ENCODE measurements around the gene IL17RB. TPM values are rescaled to one million over a fixed set of nuclear protein-coding genes. Genes with fewer than 3 reads are reported as not detected.

Gene IL17RB
- total RNA-seq, 1 donor, result under 0.01 TPM

- Histone ChIP-seq H3K27me3 (ENCODE audit: insufficient read depth, low read length) (no peaks in the 10 kb centered on the region), H3K79me2 (ENCODE audit: insufficient read depth, low read length) (no peaks in the 10 kb centered on the region), H3K27ac (ENCODE audit: low read depth, low read length) (no peak overlapping the region), H3K9me3 (ENCODE audit: low read depth, low read length) (no peaks in the 10 kb centered on the region), H2AFZ (ENCODE audit: low read length) (no peak overlapping the region), H3K4me3 (ENCODE audit: insufficient read depth, low read length) (no peak overlapping the region), H3K4me2 (ENCODE audit: insufficient read depth, low read length) (no peak overlapping the region), H4K20me1 (ENCODE audit: insufficient read depth, low read length) (no peaks in the 10 kb centered on the region), H3K36me3 (ENCODE audit: insufficient read depth, low read length) (no peaks in the 10 kb centered on the region), H3K4me1 (ENCODE audit: insufficient read depth, low read length) (no peaks in the 10 kb centered on the region)
- no peak for DNase-seq (ENCODE audit: insufficient read length, low spot score, missing footprints)
- no peak for TF ChIP-seq CTCF (IDR thresholded peaks at IDR 0.05; ENCODE audit: extremely low read depth, low read depth, low read length)
Observed at GRCh38 chr3:53913401-53913800, 67.0 kb downstream of the IL17RB start.

Small RNA genes lying within 50 kb of the gene (small RNA-seq; reads per million reads assigned to genes)
- gene AC012467.1, result not detected

Other genes starting within 250 kb of the IL17RB start
- gene CHDH, start 149 bp upstream of the IL17RB start, total RNA-seq, result 0.72 and 0.88 TPM in 2 replicates
- 35.1 and 48.9 TPM in 2 replicates for gene ACTR8, start 35.6 kb downstream of the IL17RB start, total RNA-seq
- 11.8 and 13.4 TPM in 2 replicates for gene SELENOK, start 45.3 kb downstream of the IL17RB start, total RNA-seq